Dermis blood vessel endothelial cell (primary cell): ENCODE data around the gene TBC1D22A. TPM values are rescaled to one million over a fixed set of nuclear protein-coding genes. Genes with fewer than 3 reads are reported as not detected.

Experiments
- DNase-seq: peaks from one replicate; pipeline ENCODE4 v3.0.0; 2010
- total RNA-seq: library from RNA; depleted of rRNA; stranded (reverse); fragments of >200 nt; gene quantifications from 2 replicates; pipeline ENCODE4 v1.2.3, GENCODE V29; 2014

Gene TBC1D22A
- total RNA-seq, 1 donor from 2014 or later = 19.4 TPM

- no peak for DNase-seq
Observed at GRCh38 chr22:46911346-46911745, 148.9 kb downstream of the TBC1D22A start.

- no peak for DNase-seq
Observed at GRCh38 chr22:46913351-46913750, 150.9 kb downstream of the TBC1D22A start.

GRCh38 chr22:46914481-46914880 is 152.0 kb downstream of the TBC1D22A start:
- no peak for DNase-seq

GRCh38 chr22:46914916-46915894 is 152.8 kb downstream of the TBC1D22A start:
- DNase-seq = no peak

- DNase-seq = no peak
Observed at GRCh38 chr22:46915950-46916730, 153.7 kb downstream of the TBC1D22A start.

- no peak for DNase-seq
Observed at GRCh38 chr22:46916886-46917770, 154.7 kb downstream of the TBC1D22A start.

GRCh38 chr22:46917771-46918101 is 155.3 kb downstream of the TBC1D22A start:
- no peak for DNase-seq

- no peak for DNase-seq
Observed at GRCh38 chr22:46918197-46918596, 155.7 kb downstream of the TBC1D22A start.

GRCh38 chr22:46922037-46922436 is 159.6 kb downstream of the TBC1D22A start:
- no peak for DNase-seq

- no peak for DNase-seq
Observed at GRCh38 chr22:46923394-46923793, 160.9 kb downstream of the TBC1D22A start.

GRCh38 chr22:46925818-46926217 is 163.4 kb downstream of the TBC1D22A start:
- DNase-seq = no peak

- no peak for DNase-seq
Observed at GRCh38 chr22:46929046-46929709, 166.7 kb downstream of the TBC1D22A start.

GRCh38 chr22:46929710-46930204 is 167.3 kb downstream of the TBC1D22A start:
- DNase-seq = no peak

- no peak for DNase-seq
Observed at GRCh38 chr22:46931414-46931813, 169.0 kb downstream of the TBC1D22A start.

- DNase-seq = no peak
Observed at GRCh38 chr22:46931881-46932280, 169.4 kb downstream of the TBC1D22A start.

- DNase-seq = no peak
Observed at GRCh38 chr22:46933040-46933930, 170.8 kb downstream of the TBC1D22A start.

- no peak for DNase-seq
Observed at GRCh38 chr22:46934172-46934745, 171.8 kb downstream of the TBC1D22A start.

- DNase-seq = peak; percentile 93
Observed at GRCh38 chr22:46934746-46935491, 172.5 kb downstream of the TBC1D22A start.

GRCh38 chr22:46935506-46936377 is 173.3 kb downstream of the TBC1D22A start:
- DNase-seq = no peak
